CD4-positive, alpha-beta T cell treated with Interleukin-17A for 1 hour (primary cell): ENCODE data around the gene ABCC5.

ENCODE experiments used
- DNase-seq: peaks from one replicate; pipeline ENCODE4 v3.0.0-alpha.2; 2020

Gene ABCC5

DNA sequence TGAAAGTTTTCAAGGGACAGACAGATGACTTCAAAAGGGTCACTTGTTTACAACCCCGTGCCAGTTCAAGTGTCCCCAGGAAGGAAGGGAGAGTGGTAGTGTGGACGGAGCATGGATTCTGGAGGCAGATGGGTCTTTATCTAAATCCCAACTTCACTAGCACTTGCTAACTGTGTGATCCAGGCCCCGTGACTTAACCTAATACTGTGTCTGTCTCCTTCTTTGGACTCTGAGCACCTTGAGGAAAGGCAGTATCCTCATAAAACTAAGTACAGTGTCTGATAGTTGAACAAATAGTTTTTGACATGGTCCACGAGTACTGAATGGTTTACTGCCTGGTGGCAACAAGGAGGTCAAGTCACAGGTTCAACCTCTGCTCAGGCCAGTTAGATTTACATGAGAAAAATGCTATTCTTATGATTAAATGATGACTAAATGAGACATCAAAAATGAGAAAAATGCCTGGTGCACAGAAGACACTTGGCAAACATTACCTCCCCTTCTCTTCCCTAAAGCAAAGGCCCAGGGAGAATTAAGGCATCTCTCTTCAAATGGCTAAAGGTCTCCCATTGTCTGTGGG is 48.9 kb downstream of the ABCC5 start:
- no peak for DNase-seq

DNA sequence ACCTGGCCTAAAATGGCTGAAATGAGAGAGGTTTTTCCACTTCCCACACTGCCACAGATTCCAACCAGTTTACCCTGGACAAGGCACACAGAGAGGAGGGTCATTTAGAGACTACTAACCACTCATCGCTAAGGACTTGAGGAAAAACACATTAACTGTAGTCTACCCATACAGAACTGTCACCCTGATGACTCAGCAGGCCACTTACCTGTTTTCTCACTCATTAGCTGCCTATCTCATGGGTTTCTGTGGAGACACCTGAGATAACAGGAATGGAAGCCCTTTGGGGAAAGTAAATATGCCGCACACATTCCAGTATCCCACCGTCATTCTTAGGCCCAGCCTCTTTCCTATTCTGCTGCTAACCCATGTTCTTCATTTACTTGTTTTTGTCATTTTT is 50.0 kb downstream of the ABCC5 start:
- DNase-seq, result no peak

DNA sequence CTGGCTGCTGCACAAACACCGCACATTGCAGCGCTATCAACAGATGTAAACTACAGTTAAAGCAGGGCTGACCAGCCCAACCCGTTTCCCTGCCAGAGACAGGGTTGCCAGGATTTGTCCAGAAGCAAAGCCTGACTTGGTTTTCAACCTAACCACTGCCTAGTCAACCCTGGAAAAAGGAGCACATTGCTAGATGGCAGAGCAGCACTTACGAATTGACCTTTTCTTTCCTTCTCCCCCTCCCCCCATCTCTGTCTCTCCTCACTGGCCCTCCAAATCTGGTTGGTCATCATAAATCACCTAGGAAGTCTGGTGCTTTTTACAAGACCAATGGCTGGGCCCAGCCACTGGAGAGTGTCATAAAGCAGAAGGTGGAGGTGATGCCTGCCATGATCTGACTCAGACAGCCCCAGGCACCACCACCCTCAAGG is 51.3 kb downstream of the ABCC5 start:
- DNase-seq, result no peak

DNA sequence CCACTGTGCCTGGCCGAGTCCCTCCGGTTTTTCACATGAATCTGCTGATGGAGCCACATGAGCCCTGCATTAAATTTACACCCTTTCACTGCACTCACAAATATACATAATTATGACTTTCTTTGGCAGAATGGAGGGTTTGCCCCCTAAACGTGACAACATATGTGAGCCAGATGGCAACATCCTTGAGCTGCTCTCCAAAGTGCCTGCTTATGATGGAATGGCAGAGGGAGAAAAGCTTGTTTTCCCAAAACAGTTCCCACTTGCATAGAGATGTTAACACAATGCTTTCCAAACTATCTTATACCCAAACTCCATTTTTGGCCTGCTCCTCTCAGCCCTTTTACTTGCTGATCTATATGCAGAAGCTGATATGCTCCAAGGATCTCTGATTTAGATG is 54.9 kb downstream of the ABCC5 start:
- no peak for DNase-seq

DNA sequence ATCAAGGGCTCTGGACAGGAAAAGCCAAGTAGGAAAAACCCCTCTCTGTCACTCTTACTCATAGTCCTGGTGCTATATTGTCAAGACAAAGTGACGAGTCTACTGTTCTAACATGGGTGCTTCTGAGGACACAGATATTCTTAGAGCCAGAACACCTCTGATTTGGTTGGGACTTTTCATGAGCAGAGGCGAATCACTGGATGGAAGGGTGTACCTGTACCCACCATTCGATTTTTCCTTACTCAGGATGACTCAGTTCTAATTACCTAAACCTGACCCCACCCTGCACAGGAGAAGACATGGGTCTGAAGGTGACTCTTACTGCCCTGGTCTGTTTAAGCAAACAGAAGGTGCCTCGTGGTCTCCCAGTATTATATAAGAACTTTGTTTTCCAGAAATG is 58.5 kb downstream of the ABCC5 start:
- DNase-seq, result no peak

DNA sequence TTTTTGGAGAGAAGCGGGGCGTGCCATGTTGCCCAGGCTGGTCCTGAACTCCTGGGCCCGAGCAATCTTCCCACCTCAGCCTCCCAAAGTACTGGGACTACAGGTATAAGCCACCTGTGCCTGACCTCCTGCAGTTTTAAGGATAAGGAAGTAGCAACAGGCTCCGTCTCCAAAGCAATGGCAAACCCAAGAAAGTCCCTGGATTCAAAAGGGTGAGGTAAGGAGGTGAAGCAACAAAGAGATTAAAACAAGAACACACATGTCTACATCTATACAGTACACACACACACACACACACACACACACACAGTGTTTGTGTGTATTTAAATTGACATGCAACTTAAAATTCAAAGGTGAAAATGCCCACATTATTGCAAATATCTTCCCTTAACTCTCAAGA is 58.9 kb downstream of the ABCC5 start:
- no peak for DNase-seq

DNA sequence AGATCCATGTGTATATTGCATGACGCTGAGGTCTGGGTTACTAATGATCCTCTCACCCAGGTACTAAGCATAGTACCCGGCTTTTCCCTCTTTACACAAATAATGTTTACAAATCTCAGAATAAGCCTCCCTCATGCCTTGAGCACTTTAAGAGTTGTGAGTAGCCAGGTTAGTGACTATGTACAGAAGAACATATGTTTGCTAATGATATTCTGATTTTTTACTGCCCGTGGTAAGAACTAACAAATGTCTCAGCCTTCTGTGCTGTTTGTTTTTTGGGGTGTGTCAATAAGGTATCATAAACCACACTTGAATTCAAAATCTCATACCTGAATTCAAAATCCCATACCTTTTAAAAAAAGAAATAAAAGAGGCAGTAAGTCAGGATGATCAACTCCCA is 59.5 kb downstream of the ABCC5 start:
- no peak for DNase-seq

DNA sequence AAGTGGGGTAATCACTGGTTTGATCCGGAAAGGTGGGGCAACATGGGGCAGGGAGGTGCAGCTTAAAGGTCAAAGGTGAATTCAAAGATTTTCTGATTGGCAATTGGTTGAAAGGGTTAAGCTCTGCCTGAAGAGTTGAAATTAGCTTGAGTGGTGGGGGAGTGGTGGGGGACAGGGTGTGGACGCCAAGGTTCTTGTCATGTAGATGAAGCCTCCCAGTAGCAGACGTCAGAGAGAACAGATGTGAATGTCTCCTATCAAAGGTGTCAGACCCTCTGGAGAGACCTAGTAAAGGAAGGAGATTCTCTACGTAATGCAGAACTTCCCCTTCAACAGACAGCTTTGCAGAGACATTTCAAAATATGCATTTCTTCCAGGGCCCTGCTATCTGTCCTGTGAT is 62.8 kb downstream of the ABCC5 start:
- DNase-seq, result no peak

DNA sequence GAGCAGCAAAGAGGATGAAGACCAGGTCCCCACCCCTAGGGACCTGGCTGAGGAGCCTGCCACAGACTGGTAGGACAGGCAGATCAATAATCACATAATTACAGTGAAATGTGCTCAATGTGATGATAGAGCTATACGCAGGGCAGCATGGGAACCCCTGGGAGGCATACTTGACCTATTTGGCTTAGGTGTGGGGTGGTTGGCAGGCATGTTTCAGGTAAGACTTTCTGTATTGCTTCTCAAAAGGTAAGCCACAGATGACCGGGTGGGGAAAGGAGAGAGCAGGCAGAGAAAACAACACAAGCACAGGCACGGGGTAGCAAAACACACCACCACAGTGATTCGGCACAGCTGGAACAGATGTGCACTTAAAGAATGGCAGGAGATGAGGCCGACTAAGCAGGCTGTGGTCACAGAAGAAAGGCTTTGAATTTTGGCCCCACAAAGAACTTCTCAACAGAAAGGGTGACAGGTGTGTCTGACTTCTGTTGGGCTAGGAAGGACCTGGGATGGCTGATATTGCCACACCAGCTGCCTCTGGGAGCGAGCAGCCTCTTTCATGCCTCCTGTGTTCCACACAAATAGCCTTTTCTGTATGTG is 64.1 kb downstream of the ABCC5 start:
- DNase-seq, result no peak

DNA sequence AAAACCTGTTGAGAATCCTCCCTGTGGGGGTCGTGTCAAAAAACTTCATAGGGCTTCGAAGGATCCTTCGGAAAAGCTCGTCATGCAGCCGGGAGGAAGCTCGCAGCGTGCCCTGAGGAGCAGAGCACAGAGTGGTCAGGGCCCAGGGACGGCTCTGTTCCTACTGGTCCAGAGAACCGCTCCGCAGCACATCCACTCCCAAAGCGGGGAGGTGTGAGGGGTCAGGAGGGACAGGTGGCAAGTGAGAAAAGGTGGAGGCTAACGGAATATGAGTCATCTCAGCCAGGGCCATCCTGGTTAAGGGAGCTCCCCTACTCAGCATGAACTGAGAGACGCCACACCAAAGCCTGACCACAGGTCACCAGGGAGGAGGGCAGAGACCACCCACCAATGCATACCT is 66.2 kb downstream of the ABCC5 start:
- DNase-seq, result no peak

DNA sequence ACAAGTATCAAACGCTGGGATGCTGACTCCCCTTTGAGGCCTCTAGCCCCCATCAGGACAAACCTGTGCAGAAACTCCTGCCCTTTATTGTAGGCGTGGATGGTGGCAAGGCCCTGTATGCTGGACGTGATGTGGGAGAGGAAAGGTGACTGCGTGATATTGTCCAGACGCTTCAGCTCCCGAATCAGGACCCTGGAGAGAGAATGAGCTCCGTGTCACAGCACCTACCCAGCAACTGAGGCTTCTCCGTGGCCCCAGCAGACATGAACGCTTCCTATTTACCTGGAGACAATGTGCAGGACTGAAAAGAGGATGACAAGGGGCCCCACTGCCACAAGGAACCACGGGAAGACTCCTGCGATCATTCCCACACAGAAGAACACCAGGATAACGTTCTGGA is 68.0 kb downstream of the ABCC5 start:
- no peak for DNase-seq

DNA sequence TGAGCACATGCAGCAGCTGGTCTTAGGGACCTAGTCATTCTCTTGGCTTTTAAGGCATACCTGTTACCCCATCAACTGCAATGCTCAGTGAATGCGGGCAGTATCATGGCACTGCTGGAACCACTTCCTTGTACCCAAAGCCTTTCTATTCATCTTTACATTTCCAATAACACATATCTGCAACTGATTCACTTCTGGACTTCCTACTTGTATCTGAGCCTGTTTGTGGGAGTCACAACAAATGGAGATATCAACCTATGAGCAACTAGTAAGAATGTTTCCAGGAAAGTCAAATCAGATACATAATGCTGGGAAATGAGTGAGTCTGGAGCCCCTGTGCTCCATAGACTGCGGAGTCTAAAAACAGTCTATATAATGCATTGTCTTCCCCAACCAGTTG is 71.6 kb downstream of the ABCC5 start:
- DNase-seq, result no peak

DNA sequence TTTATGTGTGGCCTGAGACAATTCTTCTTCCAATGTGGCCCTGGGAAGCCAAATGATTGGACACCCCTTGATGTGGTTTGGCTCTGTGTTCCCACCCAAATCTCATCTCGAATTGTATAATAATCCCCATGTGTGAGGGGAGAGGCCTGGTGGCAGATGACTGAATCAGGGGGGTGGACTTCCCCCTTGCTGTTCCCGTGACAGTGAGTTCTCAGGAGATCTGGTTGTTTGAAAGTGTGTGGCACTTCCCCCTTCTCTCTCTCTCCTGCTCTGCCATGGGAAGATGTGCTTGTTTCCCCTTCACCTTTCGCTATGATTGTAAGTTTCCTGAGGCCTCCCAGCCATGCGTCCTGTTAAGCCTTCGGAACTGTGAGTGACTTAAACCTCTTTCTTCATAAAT is 72.9 kb downstream of the ABCC5 start:
- DNase-seq, result no peak

DNA sequence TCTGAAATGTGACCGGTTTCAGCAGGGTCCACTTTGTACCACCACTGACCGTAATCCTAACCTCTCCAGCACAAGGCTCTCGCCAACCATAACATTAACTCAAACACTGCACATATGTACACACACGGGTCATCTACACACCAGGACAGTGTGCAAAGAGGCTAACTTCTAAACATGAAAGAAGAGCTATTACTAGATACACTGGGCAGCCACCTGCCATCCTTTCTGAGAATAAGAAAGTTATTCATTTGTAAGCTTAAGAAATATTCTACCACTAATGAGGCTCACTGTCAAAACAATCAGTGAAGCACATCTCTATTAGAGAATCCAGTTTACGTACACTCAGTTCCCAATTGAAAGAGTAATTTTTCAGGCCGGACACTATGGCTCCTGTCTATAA is 73.9 kb downstream of the ABCC5 start:
- no peak for DNase-seq

DNA sequence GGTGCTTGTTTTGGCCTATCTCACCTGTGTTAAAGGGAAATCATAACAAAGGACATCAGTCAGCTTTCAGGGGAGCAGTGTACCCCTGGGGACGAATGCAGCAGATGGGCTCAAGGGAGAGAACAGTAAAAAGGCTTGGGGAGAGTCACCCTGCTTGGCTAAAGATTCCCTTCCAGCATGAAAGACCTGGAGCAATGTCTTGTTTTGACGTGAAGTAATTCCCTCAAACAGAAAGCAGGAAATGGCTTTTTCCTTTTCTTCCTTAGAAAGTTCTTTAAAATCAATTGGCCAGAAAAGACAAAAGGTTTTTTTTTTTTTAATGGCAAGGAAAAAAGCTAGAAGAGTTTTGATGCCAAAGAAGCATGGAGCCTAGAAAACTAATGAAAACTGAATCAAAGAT is 76.5 kb downstream of the ABCC5 start:
- DNase-seq, result no peak

DNA sequence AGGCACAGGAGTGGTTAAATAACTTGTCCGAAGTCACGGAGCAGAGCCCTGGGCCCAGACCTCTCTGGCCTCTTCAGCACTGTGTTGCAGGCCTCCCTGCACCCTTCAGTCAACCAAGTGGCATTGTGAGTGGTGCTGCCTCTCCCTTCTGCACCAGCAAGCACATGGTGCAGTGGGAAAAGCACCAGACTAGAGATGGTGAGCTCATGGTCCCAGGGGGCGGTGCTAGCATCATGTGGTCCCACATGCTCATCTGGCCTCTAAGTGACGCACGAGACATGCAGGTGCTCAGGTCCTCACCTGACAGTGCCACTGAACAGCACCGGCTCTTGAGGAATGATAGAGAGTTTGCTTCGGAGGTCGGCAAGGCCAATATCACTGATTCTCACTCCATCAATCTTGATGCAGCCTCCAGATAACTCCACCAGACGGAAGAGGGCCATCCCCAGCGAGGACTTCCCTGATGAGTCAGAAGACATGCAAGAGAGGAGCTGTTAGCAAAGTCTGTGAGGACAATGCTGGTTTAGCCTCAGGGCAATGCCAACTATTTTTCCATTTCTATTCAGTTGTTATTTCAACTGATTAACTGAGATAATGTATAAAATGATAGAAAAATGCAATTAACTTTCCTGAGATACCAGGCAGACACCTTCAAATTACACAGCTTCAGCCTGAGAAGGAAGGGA is 79.9 kb downstream of the ABCC5 start:
- DNase-seq, result no peak

DNA sequence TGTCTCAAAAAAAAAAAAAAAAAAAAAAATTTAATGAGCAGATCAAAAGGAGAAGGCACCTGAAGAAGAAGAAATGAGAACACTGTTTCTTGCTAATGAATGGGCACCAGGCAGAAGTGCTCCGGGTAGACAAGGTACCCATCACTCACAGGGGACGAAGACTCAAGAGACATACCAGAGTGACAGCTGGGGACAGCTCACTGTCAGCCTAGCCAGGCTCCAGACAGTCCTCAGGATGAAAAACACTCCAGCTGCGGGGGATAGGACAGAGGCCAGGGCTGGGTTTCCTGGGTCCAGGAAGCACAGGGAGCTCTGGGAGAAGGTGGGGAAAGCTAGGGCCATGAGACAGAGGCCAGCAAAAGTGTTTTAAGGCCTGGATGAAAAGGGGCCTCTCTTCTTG is 84.5 kb downstream of the ABCC5 start:
- no peak for DNase-seq

DNA sequence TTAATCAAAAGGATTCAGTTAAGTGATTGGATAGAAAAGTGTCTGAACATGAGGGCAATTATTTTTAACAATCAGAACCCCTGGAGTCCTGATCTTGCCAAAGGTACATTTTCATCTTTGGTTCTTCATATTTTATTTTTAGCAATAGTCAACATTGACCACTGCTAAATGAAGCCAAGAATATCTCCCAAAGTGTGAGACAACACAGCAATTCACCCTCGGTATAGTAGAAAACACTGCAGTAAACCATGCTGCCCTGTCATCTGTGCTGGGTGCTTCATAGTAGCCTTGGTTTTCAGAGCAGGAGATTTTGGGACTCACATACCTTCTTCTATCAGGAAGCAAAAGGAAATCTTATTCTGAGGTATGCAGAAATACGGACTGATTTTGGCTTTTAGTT is 85.8 kb downstream of the ABCC5 start:
- no peak for DNase-seq

DNA sequence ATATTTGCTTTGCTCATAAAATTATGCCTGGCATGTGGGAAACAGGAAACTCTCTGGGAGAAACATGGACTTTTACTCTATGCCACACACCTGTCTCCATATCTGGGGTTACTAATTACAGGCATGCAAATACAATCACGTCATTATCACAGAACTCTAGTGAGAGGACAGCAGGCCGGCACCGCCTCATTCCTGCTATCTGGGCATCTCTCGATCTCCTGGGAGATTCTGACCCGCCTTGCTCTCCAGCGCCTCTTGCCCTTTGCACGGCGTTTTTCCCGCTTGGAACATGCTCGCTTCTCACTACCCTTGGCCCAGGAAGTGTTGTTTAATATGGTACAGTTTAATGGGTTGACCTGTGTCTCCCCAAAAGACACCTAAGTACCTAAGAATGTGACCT is 87.6 kb downstream of the ABCC5 start:
- DNase-seq, result no peak

DNA sequence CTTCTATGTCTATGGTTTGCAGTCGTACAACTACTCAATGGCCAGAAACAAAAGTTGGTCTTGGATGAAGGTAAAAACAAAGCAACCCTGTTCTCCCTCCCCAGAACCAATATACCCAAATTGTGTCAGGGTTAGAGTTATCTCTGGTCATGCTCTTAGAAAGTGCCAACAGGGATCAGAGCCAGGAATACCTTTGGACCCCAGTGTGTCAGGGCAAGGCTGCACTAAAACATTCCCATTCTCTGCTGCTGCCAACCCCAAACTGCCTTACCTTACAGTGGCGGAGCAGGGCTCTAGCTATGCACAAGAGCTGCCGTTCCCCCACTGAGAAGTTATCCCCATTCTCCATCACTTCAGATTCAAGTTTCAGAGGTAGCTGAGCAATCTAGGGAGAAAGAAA is 90.6 kb downstream of the ABCC5 start:
- no peak for DNase-seq

DNA sequence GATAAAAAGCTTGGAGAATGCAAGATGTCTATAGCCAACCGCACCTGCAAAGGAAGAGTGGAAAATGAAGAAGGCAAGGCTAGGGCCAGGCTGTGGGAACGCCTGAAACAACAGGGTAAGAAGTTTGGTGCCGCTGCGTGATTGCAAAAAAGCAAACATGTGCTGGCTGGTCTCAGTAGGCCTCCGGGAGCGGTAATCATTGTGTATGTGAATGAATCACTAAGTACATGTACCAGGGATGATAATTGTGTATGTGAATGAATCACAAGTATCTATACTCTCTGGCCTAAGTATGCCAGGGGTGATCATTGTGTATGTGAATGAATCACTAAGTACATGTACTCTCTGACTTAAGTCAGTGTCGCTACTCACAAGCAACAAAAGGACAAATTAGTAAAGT is 92.7 kb downstream of the ABCC5 start:
- DNase-seq, result no peak

DNA sequence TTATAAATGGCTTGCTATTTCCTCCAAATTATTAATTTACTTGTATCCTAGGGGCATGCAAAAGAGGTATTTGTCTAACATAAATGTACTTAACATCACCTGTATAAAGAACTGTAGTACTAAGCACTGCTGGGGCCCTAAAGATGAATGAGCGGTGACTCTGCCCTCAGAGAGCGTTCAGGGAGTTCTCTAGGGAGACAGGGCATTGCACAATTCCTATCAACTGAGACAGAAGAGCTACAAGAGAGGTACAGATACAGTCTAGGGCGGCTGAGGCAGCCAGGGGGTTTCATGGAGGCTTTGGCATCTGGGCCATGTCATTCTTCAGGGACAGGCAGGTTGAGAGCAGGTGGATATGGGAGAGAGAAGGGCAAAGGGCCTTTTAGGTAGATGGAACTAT is 93.1 kb downstream of the ABCC5 start:
- no peak for DNase-seq

DNA sequence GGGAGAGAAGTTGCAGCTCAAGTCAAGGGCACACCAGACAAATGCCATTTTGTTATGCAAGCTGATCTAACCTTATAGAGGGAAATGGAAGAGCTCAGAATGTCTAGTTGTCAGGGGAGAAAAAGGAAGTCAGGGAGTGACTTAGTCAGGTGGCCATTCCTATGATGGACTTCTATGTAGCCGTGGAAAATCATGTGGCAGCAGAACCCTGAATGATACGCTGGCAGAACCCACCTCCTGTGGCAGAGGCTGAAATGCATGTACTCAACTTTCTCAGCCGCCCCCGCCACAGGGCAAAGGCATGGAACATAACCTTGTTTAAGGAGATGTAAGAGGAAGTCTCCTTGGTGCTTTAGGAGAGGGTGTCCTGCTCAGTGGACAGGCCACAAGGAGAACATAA is 95.3 kb downstream of the ABCC5 start:
- no peak for DNase-seq

DNA sequence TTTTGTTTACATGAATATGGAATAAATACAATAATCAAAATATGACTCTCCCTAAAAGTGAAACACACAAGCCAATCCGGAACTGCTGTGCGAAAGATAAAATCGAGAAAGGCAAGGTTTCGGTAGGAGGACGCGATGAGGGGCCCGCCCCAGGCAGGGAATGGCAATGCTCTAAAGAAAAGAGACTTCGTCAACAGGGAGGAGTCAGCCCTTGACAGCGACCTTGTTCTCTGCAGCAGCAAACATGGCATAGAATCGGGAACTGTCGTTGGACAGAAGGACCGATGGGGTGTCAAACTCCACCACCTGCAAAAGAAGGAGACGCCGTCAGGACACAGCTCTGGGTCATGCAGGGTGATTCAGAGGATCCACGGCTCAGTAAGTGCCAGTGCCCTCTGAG is 96.6 kb downstream of the ABCC5 start:
- DNase-seq, result no peak

DNA sequence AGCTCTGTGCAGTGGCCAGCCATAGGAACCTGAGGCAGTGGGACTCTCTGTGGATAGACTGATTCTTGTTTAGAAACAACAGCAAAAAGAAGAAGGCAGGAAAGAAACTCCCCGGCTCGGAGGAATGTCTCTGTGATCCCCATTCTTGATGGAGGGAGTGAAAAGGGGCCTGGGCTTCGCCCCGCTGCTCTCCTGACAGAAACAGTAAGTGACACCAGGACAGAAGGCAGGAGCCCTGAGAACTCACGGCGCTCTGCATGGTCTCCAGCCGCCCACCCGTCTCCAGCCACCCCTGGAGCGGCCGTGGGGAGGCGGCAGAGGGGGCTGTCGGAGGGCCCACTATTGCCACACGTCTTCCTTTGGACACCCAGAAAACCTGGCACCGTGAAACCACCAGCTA is 97.3 kb downstream of the ABCC5 start:
- no peak for DNase-seq
